ENCODE results near the gene FGGY. TPM values are rescaled to one million over a fixed set of nuclear protein-coding genes. Genes with fewer than 3 reads are reported as not detected.
"Not testable (repeated sequence)": the region's sequence is repeated elsewhere in the genome, so short reads cannot be mapped to it uniquely, and the experiment has no call there.

Gene FGGY
- polyA plus RNA-seq, 6 donors from 2014 or later, result 6.1 to 12.0 (median 7.3) TPM

- Mint-ChIP-seq H3K4me1 (peaks cover 28 to 54% (median 45%) of the 10 kb centered on the region in 3 donors), H3K27ac (peak overlapping the region in 4 of 6 donors; percentile 50 to 90 (median 68)), H3K27me3 (no peaks in the 10 kb centered on the region), H3K4me3 (peak overlapping the region in 1 of 8 donors; percentile 25), H3K36me3 (no peaks in the 10 kb centered on the region), H3K9me3 (no peaks in the 10 kb centered on the region)
- DNase-seq (no peak), ATAC-seq (ENCODE audit: low read depth in 2 of 2) (no peak)
These were observed 3.7 kb upstream of the FGGY start for GRCh38 chr1:59293206-59293605.

GRCh38 chr1:59293849-59294248 is 3.0 kb upstream of the FGGY start:
- H3K27ac Mint-ChIP-seq, result no peak overlapping the region
- H3K4me3 Mint-ChIP-seq, result no peak overlapping the region
- H3K36me3 Mint-ChIP-seq, result no peaks in the 10 kb centered on the region
- no peaks in the 10 kb centered on the region for H3K27me3 Mint-ChIP-seq
- no peaks in the 10 kb centered on the region for H3K9me3 Mint-ChIP-seq
- H3K4me1 Mint-ChIP-seq, result peaks cover 29 to 56% (median 49%) of the 10 kb centered on the region in 3 donors
- ATAC-seq (ENCODE audit: low read depth in 2 of 2), result no peak
- DNase-seq, result no peak

DNA sequence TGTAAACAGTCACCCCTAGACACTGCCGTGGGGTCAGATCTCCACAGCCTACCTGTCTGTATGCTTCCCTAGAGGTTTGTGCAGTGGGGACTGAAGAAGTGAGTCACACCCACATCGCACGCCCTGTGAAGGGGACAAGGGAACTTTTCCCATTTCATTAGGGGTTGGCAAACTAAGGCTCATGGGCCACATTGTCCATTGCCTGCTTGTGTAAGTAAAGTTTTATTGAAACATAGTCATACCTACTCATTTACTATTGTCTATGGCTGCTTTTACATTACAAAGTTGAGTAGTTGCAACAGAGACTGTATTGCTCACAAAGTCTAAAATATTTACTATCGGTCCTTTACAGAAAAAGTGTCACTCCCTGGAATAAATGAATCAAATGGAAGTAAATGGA is 2.5 kb upstream of the FGGY start:
- H3K4me3 Mint-ChIP-seq, result no peak overlapping the region

GRCh38 chr1:59295618-59296017 is 1.3 kb upstream of the FGGY start:
- Mint-ChIP-seq H3K27ac (peak overlapping the region in 3 of 6 donors; percentile 65 to 96 (median 84)), H3K9me3 (no peaks in the 10 kb centered on the region), H3K4me3 (peak overlapping the region in 7 of 8 donors; percentile 85 to 97 (median 94)), H3K36me3 (no peaks in the 10 kb centered on the region), H3K27me3 (no peaks in the 10 kb centered on the region), H3K4me1 (peaks cover 29 to 54% (median 48%) of the 10 kb centered on the region in 3 donors)
- ATAC-seq (ENCODE audit: low read depth in 2 of 2), result no peak
- DNase-seq, result no peak

More for the DNA sequence above, 2.5 kb upstream of the FGGY start:
- Mint-ChIP-seq H3K9me3 (no peaks in the 10 kb centered on the region), H3K27ac (no peak overlapping the region), H3K27me3 (no peaks in the 10 kb centered on the region), H3K4me1 (peaks cover 33 to 56% (median 52%) of the 10 kb centered on the region in 3 donors), H3K36me3 (no peaks in the 10 kb centered on the region)
- DNase-seq (no peak), ATAC-seq (ENCODE audit: low read depth in 2 of 2) (no peak)

DNA sequence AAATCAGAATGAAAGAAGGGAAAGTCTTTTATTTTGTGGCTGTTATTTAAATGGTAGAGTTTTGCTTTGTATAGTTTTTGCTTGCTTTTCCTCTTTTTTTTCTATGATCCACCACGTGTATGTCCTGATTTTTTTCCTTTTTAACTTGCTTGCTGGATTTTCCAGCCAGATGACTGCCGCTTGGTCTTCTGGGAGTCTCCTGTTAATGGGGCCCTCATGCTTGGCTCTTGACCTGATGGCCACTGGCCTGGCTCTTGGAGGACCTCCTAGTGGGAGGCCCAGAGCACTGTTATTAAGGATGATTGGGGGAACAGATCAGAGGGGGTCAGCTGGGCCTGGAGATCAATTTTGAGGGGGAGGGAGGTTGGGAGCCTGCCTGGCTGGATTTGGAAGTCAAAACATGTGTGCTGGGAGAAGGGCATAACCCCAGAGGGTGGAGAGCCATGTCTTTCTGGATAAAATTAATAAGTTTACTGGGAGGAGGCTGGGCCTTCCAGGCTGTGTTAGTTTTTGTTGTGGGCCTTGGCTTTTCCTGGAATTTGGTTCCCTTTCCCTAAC is 1.2 kb downstream of the FGGY start:
- H3K9me3 Mint-ChIP-seq, result peaks cover 0 to 3% (median 0%) of the 10 kb centered on the region in 7 donors
- ATAC-seq (ENCODE audit: low read depth in 2 of 2), result no peak

DNA sequence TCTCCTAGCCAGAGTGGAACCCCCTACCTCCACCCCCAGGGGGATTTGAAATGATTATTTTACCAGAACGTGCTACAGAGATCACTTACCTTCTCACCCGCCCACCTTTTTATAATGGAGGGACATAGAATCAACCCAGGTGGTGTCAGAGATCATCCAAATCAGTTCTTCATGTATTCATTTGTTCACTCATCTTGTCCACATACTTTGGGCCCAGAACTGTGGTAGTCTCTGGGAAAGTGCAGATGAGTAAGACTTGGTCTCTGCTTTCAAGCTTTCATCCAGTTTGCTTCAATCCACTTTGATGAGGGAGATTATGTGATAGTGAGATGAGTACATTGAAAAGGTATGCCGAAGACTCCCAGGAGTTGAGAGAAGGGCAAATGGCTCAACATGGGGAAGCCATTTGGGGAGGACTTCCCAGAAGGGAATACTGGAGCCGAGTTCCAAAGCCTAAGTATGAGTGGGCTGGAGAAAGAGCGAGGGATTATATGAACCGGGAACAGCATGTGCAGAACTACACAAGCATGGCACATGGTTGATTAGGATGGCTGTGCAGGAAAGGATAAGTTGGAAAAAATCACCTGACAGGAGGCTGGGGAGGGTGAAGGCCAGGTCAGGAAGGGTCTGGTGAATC is 1.9 kb downstream of the FGGY start:
- H3K4me3 Mint-ChIP-seq, result peak overlapping the region in 3 of 8 donors; percentile 3 to 93 (median 68)
- ATAC-seq (ENCODE audit: low read depth in 2 of 2) (no peak), DNase-seq (no peak)
- peaks cover 10 to 30% (median 26%) of the 10 kb centered on the region in 3 donors for H3K4me1 Mint-ChIP-seq
- H3K27me3 Mint-ChIP-seq, result no peaks in the 10 kb centered on the region
- peaks cover 5 to 8% of the 10 kb centered on the region in 2 donors for H3K36me3 Mint-ChIP-seq
- peaks cover 0 to 5% (median under 1%) of the 10 kb centered on the region in 7 donors for H3K9me3 Mint-ChIP-seq
- H3K27ac Mint-ChIP-seq, result peak overlapping the region in 3 of 6 donors; percentile 56 to 96 (median 69)

More for the DNA sequence above, 1.2 kb downstream of the FGGY start:
- Mint-ChIP-seq H3K4me1 (peaks cover 10 to 35% (median 31%) of the 10 kb centered on the region in 3 donors), H3K27ac (peak overlapping the region; percentile 58 to 98 (median 98)), H3K36me3 (peaks cover 5 to 8% of the 10 kb centered on the region in 2 donors), H3K4me3 (peak overlapping the region; percentile 45 to 97 (median 88)), H3K27me3 (no peaks in the 10 kb centered on the region)
- no peak for DNase-seq

DNA sequence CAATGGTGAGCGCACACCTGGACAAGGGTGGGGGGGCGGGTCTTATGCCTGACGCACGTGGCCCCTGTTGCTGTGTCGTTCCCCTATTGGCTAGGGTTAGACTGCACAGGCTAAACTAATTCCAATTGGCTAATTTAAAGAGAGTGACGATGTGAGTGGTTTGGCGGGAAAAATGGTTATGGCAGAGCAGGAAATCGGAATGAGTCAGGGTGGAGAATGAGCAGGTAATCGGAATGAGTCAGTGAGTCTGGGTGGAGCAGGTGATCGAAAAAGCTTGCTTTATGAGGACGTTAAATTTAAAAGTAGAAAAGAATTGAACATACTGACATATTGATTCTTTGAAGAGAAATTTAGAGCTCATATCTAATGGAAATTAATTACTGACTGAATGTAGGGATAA is 2.8 kb downstream of the FGGY start:
- ATAC-seq (ENCODE audit: low read depth in 2 of 2); DNase-seq; H3K27me3 Mint-ChIP-seq: not testable (repeated sequence)
- Mint-ChIP-seq H3K4me3 (peak overlapping the region in 2 of 8 donors; percentile 6 to 17), H3K9me3 (peaks cover 0 to 10% (median 3%) of the 10 kb centered on the region in 7 donors), H3K4me1 (peaks cover 10 to 30% (median 26%) of the 10 kb centered on the region in 3 donors), H3K36me3 (peaks cover 8 to 11% of the 10 kb centered on the region in 2 donors), H3K27ac (peak overlapping the region in 1 of 6 donors; percentile 53)

DNA sequence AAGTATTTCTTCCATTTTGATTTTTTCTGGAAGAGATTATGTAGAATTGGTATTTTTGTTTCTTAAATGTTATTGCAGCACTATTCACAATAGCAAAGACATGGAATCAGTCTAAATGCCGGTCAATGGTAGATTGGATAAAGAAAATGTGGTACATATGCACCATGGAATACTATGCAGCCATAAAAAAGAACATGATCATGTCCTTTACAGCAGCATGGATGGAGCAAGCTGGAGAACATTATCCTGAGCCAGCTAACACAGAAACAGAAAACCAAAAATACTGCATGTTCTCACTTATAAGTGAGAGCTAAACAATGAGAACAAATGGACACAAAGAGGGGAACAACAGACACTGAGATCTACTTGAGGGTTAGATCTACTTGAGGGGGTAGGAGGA is 5.4 kb downstream of the FGGY start:
- no peak for DNase-seq
- no peaks in the 10 kb centered on the region for H3K27me3 Mint-ChIP-seq

GRCh38 chr1:59302871-59303270 is 6.0 kb downstream of the FGGY start:
- Mint-ChIP-seq H3K4me3 (no peak overlapping the region), H3K36me3 (peaks cover 22 to 24% of the 10 kb centered on the region in 2 donors), H3K27ac (no peak overlapping the region), H3K9me3 (peaks cover 7 to 26% (median 14%) of the 10 kb centered on the region in 7 donors), H3K27me3 (no peaks in the 10 kb centered on the region), H3K4me1 (peaks cover 9 to 21% (median 15%) of the 10 kb centered on the region in 3 donors)
- ATAC-seq (ENCODE audit: low read depth in 2 of 2), result no peak
- no peak for DNase-seq

More for the DNA sequence above, 5.4 kb downstream of the FGGY start:
- Mint-ChIP-seq H3K27ac (no peak overlapping the region), H3K4me3 (peak overlapping the region in 1 of 8 donors; percentile 17), H3K36me3 (peaks cover 20 to 22% of the 10 kb centered on the region in 2 donors), H3K9me3 (peaks cover 7 to 26% (median 14%) of the 10 kb centered on the region in 7 donors), H3K4me1 (peaks cover 14 to 23% (median 14%) of the 10 kb centered on the region in 3 donors)
- ATAC-seq (ENCODE audit: low read depth in 2 of 2), result no peak

GRCh38 chr1:59305188-59305587 is 8.3 kb downstream of the FGGY start:
- Mint-ChIP-seq H3K4me1 (peaks cover 0 to 8% (median 6%) of the 10 kb centered on the region in 3 donors), H3K27ac (peak overlapping the region in 1 of 6 donors; percentile 50), H3K36me3 (peaks cover 22 to 26% of the 10 kb centered on the region in 2 donors), H3K4me3 (no peak overlapping the region), H3K27me3 (no peaks in the 10 kb centered on the region), H3K9me3 (peaks cover 7 to 26% (median 14%) of the 10 kb centered on the region in 7 donors)
- ATAC-seq (ENCODE audit: low read depth in 2 of 2) (no peak), DNase-seq (no peak)

DNA sequence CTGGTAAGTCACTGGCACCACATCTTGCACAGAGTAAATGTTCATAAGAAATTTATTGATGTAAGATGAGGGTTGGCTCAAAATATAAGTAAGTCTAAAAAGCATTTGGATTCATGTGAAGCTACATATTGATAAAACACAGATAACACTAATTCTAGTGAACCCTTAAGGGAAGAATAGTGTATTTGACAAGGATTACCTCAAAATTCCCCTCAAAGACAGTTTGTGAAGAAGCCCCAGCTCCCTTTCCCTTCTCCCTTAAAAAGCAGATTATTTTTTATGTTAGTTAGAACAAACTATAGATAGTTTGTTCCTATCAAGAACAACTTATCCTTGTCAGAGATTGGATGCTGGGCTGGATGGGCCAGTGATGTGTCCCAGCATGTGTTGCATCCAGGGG is 10.7 kb downstream of the FGGY start:
- Mint-ChIP-seq H3K9me3 (peaks cover 7 to 26% (median 13%) of the 10 kb centered on the region in 7 donors), H3K27me3 (no peaks in the 10 kb centered on the region), H3K27ac (peak overlapping the region in 1 of 6 donors; percentile 11), H3K4me1 (peaks cover 0 to 8% (median 6%) of the 10 kb centered on the region in 3 donors), H3K4me3 (no peak overlapping the region), H3K36me3 (peaks cover 17 to 21% of the 10 kb centered on the region in 2 donors)
- no peak for ATAC-seq (ENCODE audit: low read depth in 2 of 2)
- DNase-seq, result no peak

GRCh38 chr1:59308839-59309238 is 11.9 kb downstream of the FGGY start:
- Mint-ChIP-seq H3K27ac (no peak overlapping the region), H3K36me3 (peaks cover 15 to 21% of the 10 kb centered on the region in 2 donors), H3K9me3 (peaks cover 7 to 23% (median 13%) of the 10 kb centered on the region in 7 donors), H3K27me3 (no peaks in the 10 kb centered on the region), H3K4me3 (no peak overlapping the region), H3K4me1 (peaks cover 0 to 8% (median 6%) of the 10 kb centered on the region in 3 donors)
- no peak for DNase-seq
- ATAC-seq (ENCODE audit: low read depth in 2 of 2), result no peak

GRCh38 chr1:59309392-59309791 is 12.5 kb downstream of the FGGY start:
- H3K27ac Mint-ChIP-seq, result no peak overlapping the region
- peaks cover 0 to 8% (median 6%) of the 10 kb centered on the region in 3 donors for H3K4me1 Mint-ChIP-seq
- H3K4me3 Mint-ChIP-seq, result no peak overlapping the region
- DNase-seq (no peak), ATAC-seq (ENCODE audit: low read depth in 2 of 2) (no peak)
- peaks cover 7 to 18% (median 13%) of the 10 kb centered on the region in 7 donors for H3K9me3 Mint-ChIP-seq
- H3K27me3 Mint-ChIP-seq, result no peaks in the 10 kb centered on the region
- peaks cover 15 to 18% of the 10 kb centered on the region in 2 donors for H3K36me3 Mint-ChIP-seq
